Body of pancreas (tissue), 4 donors: Measurements from ENCODE around the gene KTN1. TPM values are rescaled to one million over a fixed set of nuclear protein-coding genes. Genes with fewer than 3 reads are reported as not detected.
A peak's percentile ranks its signal among the peaks of the same experiment; 100 is the strongest.

ENCODE experiments used
- ATAC-seq: fragments of 150-250 bp; one replicate; pipeline ENCODE4 v1.9.1; 2016
- DNase-seq, 4 donors: peaks; one replicate each; pipeline ENCODE4 v3.0.0-alpha.2; 2019
- H3K27ac ChIP-seq, 4 donors: fragments of 200-600 bp; sonication (generic); 1 replicate in 3 of 4; 2 replicates in 1 of 4; pipeline versions ENCODE4 v1.5.1 to v1.6.1; 2016 to 2019; ENCODE audit warnings: mild to moderate bottlenecking in 1 of 4, mixed read lengths in 1 of 4, moderate library complexity in 1 of 4
- H3K27me3 ChIP-seq, 2 donors: fragments of 200-600 bp; sonication (generic); one replicate each; pipeline ENCODE4 v1.6.0; 2016; ENCODE audit warnings: mild to moderate bottlenecking in 1 of 2
- H3K36me3 ChIP-seq, 2 donors: fragments of 200-600 bp; sonication (generic); replicated peaks in 1 of 2; 2 replicates each; pipeline ENCODE4 v1.5.1; 2016; ENCODE audit warnings: low read depth in 2 of 2; ENCODE audit not compliant: insufficient read depth in 1 of 2
- H3K4me1 ChIP-seq: fragments of 200-600 bp; sonication (generic); one replicate; pipeline ENCODE4 v1.6.0; 2016
- H3K4me3 ChIP-seq, 2 donors: fragments of 200-600 bp; sonication (generic); 1 replicate in 1 of 2; 2 replicates in 1 of 2; pipeline ENCODE4 v1.5.1; 2016 to 2019
- H3K9me3 ChIP-seq, 3 donors: fragments of 200-600 bp; sonication (generic); 1 replicate in 2 of 3; 2 replicates in 1 of 3; pipeline ENCODE4 v1.5.1; 2016
- POLR2A ChIP-seq, 3 donors: fragments of 450-650 bp; IDR thresholded peaks; one replicate each; pipeline ENCODE4 v1.6.1; 2016; ENCODE audit warnings: antibody characterized with exemption in 3 of 3, mild to moderate bottlenecking in 2 of 3
- WGBS, 2 donors: methylation state at CpG; one replicate each; pipeline ENCODE4 v1.1.5; 2017; 5-methylcytosine and 5-hydroxymethylcytosine counted together
- intact Hi-C: fragments of 100-400 bp; cut with DNase I; formaldehyde crosslinking; loops from one replicate; pipeline ENCODE4 v1.15.1; 2023
- total RNA-seq, 2 donors: library from RNA; depleted of rRNA; stranded (reverse); fragments of >200 nt; gene quantifications; one replicate each; pipeline ENCODE4 v1.1.0, GENCODE V29; 2016
- TF ChIP-seq, protein P1 (sequence below), 7 experiments: fragments of 450-650 bp in 4 of 7; fragments of 200-600 bp in 3 of 7; sonication (generic) in 3 of 7; IDR thresholded peaks; one replicate each; pipeline ENCODE4 v1.5.1; 2016 to 2019; ENCODE audit warnings: antibody characterized with exemption in 7 of 7

The KTN1 gene, protein sequence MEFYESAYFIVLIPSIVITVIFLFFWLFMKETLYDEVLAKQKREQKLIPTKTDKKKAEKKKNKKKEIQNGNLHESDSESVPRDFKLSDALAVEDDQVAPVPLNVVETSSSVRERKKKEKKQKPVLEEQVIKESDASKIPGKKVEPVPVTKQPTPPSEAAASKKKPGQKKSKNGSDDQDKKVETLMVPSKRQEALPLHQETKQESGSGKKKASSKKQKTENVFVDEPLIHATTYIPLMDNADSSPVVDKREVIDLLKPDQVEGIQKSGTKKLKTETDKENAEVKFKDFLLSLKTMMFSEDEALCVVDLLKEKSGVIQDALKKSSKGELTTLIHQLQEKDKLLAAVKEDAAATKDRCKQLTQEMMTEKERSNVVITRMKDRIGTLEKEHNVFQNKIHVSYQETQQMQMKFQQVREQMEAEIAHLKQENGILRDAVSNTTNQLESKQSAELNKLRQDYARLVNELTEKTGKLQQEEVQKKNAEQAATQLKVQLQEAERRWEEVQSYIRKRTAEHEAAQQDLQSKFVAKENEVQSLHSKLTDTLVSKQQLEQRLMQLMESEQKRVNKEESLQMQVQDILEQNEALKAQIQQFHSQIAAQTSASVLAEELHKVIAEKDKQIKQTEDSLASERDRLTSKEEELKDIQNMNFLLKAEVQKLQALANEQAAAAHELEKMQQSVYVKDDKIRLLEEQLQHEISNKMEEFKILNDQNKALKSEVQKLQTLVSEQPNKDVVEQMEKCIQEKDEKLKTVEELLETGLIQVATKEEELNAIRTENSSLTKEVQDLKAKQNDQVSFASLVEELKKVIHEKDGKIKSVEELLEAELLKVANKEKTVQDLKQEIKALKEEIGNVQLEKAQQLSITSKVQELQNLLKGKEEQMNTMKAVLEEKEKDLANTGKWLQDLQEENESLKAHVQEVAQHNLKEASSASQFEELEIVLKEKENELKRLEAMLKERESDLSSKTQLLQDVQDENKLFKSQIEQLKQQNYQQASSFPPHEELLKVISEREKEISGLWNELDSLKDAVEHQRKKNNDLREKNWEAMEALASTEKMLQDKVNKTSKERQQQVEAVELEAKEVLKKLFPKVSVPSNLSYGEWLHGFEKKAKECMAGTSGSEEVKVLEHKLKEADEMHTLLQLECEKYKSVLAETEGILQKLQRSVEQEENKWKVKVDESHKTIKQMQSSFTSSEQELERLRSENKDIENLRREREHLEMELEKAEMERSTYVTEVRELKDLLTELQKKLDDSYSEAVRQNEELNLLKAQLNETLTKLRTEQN (N-terminal part only)
- total RNA-seq, result 10 to 100 TPM; 57.0 to 91.8 TPM

DNA sequence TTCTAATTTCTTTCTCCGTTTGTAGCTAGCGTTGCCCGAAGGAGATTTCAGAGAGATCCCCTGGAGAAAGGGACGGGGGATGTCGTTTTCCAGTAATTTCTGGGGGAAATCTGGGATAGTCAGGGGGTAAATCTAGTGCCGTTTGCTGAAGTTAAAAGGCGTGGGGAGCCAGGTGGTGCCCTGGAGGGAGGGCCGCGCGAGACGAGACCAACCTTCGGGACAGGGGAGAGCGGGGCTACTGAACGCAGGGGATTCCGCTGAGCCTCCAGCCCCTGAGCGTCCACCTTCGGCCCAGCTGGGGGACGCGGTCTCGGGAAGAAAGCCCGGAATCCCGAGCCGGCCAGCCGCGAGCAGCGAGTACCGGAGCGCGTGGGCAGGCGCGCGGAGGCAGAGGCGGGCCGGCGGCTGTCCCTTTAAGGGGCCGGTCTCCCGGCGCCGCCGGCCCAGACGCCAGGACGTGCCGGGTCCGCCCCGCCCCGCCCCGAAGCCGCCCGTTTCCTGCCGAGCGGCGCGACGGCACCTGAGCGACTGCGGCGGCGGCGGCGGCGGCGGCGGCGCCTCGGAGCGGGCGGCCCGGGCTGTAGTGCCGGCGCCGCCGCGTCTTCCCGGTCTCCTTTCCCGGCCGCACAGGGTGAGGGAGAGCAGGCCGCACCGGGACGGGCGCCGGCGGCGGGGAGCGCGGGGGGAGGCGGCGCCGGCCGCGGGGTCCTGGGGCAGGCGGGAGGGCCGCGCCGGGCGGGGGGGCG, at the start of gene KTN1:
Gene KTN1 (plus strand): TSS at position 484 of the 746 bp plus-strand sequence. CDS start 31,842 bp downstream, outside the sequence.
- Histone ChIP-seq H3K4me3 (peak within 1 kb of the TSS; percentile 65 to 71), H3K9me3 (no peaks in the 10 kb centered on the region), H3K4me1 (peaks cover 36% of the 10 kb centered on the region), H3K27me3 (no peaks in the 10 kb centered on the region), H3K27ac (peak within 1 kb of the TSS; percentile 59 to 92 (median 88)), H3K36me3 (no peaks in the 10 kb centered on the region)
- WGBS, 2 donors, result 0% methylated on average over 21 to 76 of the region's 96 CpGs
- intact Hi-C loops, result no loop called here
- DNase-seq (peak; percentile 84 to 90 (median 85)), ATAC-seq (peak; percentile 95)
- peak; percentile 52 to 61 (median 54) for TF ChIP-seq POLR2A (IDR thresholded peaks at IDR 0.05)
- TF ChIP-seq, protein P1, sequence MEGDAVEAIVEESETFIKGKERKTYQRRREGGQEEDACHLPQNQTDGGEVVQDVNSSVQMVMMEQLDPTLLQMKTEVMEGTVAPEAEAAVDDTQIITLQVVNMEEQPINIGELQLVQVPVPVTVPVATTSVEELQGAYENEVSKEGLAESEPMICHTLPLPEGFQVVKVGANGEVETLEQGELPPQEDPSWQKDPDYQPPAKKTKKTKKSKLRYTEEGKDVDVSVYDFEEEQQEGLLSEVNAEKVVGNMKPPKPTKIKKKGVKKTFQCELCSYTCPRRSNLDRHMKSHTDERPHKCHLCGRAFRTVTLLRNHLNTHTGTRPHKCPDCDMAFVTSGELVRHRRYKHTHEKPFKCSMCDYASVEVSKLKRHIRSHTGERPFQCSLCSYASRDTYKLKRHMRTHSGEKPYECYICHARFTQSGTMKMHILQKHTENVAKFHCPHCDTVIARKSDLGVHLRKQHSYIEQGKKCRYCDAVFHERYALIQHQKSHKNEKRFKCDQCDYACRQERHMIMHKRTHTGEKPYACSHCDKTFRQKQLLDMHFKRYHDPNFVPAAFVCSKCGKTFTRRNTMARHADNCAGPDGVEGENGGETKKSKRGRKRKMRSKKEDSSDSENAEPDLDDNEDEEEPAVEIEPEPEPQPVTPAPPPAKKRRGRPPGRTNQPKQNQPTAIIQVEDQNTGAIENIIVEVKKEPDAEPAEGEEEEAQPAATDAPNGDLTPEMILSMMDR (IDR thresholded peaks at IDR 0.05), result peak in 2 of 7 experiments; percentile 4 to 5

DNA sequence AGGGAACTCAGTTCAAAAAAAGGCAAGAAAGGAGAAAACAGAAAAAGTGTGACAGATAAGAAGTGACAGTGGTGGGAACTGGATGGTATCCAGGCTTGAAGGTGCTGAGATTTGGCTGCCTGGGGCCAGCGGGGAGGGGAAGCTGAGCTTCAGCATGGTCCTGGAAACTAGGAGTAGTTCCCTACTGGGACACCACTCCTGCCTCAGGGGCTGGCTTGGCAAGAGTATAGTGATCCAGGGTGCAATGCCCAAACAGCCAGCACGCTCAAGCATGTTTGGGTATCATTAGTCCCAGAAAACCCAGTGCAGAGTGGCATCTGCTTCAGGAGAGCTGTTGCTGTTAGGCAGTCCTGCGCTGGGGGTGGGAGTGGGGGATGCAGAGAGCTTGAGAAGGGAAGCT, 49.5 kb upstream of the KTN1 start:
- Histone ChIP-seq H3K4me3 (no peak overlapping the region), H3K4me1 (no peaks in the 10 kb centered on the region), H3K27ac (no peak overlapping the region), H3K36me3 (no peaks in the 10 kb centered on the region), H3K27me3 (no peaks in the 10 kb centered on the region), H3K9me3 (no peaks in the 10 kb centered on the region)
- ATAC-seq (no peak), DNase-seq (no peak)
- intact Hi-C loops, result no loop called here
- TF ChIP-seq, protein P1 (IDR thresholded peaks at IDR 0.05), result no peak
- TF ChIP-seq POLR2A (IDR thresholded peaks at IDR 0.05), result no peak
- WGBS, 2 donors, result 82 to 85% methylated on average over 3 of the region's 3 CpGs

DNA sequence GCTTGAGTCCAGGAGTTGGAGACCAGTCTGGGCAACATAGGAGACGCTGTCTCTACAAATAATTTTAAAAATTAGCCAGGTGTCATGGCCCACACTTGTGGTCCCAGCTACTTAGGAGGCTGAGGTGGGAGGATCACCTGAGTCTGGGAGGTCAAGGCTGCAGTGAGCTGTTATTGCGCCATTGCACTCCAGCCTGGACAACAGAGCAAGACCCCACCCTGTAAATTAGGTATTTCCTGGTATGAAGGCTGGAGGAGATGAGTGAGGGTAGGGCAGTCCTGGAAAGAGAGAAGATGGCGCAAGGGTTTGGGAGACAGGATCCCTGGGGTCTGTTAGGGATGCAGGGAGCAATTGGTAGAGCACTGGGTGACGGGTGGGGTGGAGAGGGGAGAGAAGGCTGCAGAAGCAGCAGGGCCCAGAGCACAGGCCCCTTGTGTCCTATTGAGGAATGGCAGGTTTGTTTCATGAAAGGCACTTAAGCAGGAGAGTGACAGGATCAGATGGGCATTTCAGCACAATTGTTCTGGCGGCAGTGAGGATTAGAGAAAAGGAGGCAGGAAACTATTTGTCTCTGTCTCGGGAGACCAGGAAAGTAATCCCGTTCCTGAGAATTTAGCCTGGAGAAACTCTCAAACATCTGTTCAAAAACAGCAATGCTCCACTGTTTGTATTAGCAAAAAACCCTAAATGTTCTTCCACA, 47.2 kb upstream of the KTN1 start:
- Histone ChIP-seq H3K4me1 (no peaks in the 10 kb centered on the region), H3K9me3 (no peaks in the 10 kb centered on the region), H3K4me3 (no peak overlapping the region), H3K27me3 (no peaks in the 10 kb centered on the region), H3K27ac (no peak overlapping the region), H3K36me3 (no peaks in the 10 kb centered on the region)
- 81 to 87% methylated on average over 7 of the region's 7 CpGs for WGBS, 2 donors
- TF ChIP-seq, protein P1 (IDR thresholded peaks at IDR 0.05), result no peak
- ATAC-seq (no peak), DNase-seq (no peak)
- intact Hi-C loops, result no loop called here

DNA sequence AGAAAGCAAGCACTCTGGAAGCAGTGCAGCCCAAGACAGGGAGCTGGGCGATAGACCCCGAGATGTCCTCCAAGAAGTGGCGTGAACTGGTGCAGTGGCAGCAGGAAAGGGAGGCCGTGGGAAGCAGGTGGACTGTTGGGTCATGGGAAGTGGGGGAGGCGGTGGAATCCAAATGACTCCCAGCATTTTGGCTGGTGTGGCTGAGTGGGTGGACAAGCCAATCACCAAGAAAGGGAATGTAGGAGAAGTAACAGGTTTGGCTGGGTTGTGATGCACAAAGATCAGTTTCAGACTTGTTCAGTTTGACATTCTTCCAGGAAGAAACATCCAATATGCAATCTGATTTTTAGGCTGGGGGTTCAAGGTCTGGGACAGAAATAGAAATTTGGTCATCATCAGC, 46.0 kb upstream of the KTN1 start:
- Histone ChIP-seq H3K9me3 (no peaks in the 10 kb centered on the region), H3K4me1 (no peaks in the 10 kb centered on the region), H3K27ac (no peak overlapping the region), H3K4me3 (no peak overlapping the region), H3K36me3 (no peaks in the 10 kb centered on the region), H3K27me3 (no peaks in the 10 kb centered on the region)
- no peak for DNase-seq
- 83 to 86% methylated on average over 5 of the region's 5 CpGs for WGBS, 2 donors
- TF ChIP-seq POLR2A (IDR thresholded peaks at IDR 0.05), result no peak
- TF ChIP-seq, protein P1 (IDR thresholded peaks at IDR 0.05), result no peak
- ATAC-seq, result no peak
- intact Hi-C loops, result no loop called here
